ENCODE results near the gene JAKMIP1.
A peak's percentile ranks its signal among the peaks of the same experiment; 100 is the strongest.
"Not testable (repeated sequence)": the region's sequence is repeated elsewhere in the genome, so short reads cannot be mapped to it uniquely, and the experiment has no call there.

JAKMIP1 gene

GRCh38 chr4:6002492-6002833, 197.9 kb downstream of the JAKMIP1 start:
- DNase-seq = no peak

- DNase-seq = no peak
These were observed 198.5 kb downstream of the JAKMIP1 start for GRCh38 chr4:6001680-6002491.

- DNase-seq = no peak
These were observed 200.5 kb downstream of the JAKMIP1 start for GRCh38 chr4:5999830-6000365.

- DNase-seq = no peak
These were observed 201.0 kb downstream of the JAKMIP1 start for GRCh38 chr4:5999356-5999755.

- peak; percentile 29 to 34 for DNase-seq
These were observed 201.9 kb downstream of the JAKMIP1 start for GRCh38 chr4:5998333-5998936.

- DNase-seq = no peak
These were observed 203.7 kb downstream of the JAKMIP1 start for GRCh38 chr4:5996641-5997040.

- no peak for DNase-seq
These were observed 204.3 kb downstream of the JAKMIP1 start for GRCh38 chr4:5995901-5996623.

GRCh38 chr4:5993876-5994811, 206.2 kb downstream of the JAKMIP1 start:
- no peak for DNase-seq

- DNase-seq = not testable (repeated sequence)
These were observed 207.0 kb downstream of the JAKMIP1 start for GRCh38 chr4:5993346-5993745.

- no peak for DNase-seq
These were observed 207.5 kb downstream of the JAKMIP1 start for GRCh38 chr4:5992828-5993321.

GRCh38 chr4:5992171-5992827, 208.1 kb downstream of the JAKMIP1 start:
- DNase-seq = no peak

GRCh38 chr4:5991405-5991804, 208.9 kb downstream of the JAKMIP1 start:
- no peak for DNase-seq

GRCh38 chr4:5990446-5991160, 209.7 kb downstream of the JAKMIP1 start:
- DNase-seq = no peak

GRCh38 chr4:5989236-5990225, 210.8 kb downstream of the JAKMIP1 start:
- DNase-seq = no peak

- no peak for DNase-seq
These were observed 212.1 kb downstream of the JAKMIP1 start for GRCh38 chr4:5988086-5988845.

- no peak for DNase-seq
These were observed 215.5 kb downstream of the JAKMIP1 start for GRCh38 chr4:5984843-5985242.

- DNase-seq = no peak
These were observed 218.0 kb downstream of the JAKMIP1 start for GRCh38 chr4:5982156-5982973.
